Stimulated activated CD8-positive, alpha-beta memory T cell treated with anti-CD3 and anti-CD28 coated beads, Interleukin-12 subunit alpha, Interleukin-12 subunit beta, amount 100 ng/mL, for 4 hours (primary cell): Measurements from ENCODE around the gene CADPS2.

Source experiments
- DNase-seq: peaks from one replicate; pipeline ENCODE4 v3.0.0-alpha.2; 2020; ENCODE audit warnings: low read depth

Gene CADPS2

DNA sequence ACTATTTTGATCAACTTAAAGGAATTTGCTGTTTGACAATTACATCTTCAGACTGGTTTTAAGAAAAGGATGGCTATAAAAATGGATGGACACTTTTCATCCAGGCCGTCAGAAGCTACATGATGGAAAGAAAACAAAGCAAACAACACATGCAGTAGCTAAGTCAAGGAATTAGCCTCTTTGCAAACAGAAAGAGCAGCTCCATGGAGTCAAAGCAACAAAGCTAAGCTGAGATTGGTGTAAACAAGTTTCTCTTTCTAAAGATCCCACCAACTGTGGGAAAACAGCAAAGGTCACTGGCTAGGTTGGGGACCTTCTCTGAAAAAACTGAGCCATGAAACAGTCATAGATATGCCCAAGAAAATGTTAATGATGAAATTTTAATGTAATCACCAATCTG lies 286.2 kb downstream of the CADPS2 start:
- no peak for DNase-seq

DNA sequence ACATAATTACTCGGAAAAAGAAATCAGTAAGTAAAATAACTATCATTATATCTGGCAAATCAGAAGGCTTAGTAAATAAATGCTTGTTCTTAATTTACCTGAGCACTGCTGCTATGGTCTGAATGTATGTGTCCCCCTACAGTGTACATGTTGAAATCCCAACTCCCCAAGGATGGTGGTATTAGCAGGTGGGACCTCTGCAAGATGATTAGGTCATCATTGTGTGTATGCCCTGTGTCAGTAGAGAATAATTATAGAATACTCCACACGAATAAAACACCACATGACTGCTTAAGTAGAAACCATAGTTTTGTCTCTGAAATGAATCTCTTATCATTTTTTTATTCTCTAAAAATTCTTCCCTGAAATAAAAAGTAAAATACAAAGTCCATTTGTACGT lies 289.0 kb downstream of the CADPS2 start:
- DNase-seq: no peak

DNA sequence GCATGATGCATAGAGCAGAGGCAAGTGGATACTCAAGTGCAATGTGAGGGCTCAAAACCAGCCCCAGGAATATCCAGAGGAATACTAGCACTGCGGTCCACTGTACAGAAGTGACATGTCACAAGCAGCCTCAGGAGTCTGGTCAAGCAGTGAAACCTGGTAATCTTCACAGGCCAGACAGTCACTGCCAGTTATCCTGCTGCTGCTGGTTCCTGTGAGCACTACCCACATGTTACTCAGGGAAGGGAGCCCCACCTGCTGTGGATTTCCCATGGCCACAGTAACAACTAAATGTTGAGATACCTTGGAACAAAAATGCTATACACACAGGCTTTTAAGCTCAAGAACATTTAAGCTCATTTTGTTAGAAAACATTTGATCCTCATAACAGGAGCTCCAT lies 290.4 kb downstream of the CADPS2 start:
- no peak for DNase-seq

DNA sequence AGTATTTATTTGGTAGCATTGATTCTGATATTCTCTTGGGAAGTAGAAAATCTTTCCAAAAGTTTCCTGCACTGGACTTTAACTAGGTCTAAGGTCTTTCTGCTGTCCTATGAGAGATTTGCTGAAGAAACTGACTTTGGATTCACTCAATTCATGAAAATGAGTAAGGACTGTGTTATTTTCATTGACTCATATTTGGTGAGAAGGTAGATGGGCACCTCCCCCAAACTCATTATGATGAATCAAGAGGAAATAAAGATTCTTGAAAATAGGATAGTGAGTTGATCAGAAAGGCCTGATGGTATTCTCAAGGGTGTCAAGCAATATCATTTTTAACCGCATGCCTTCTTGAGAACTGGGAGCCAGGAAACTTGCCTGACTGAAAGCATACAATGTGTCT lies 297.6 kb downstream of the CADPS2 start:
- no peak for DNase-seq

DNA sequence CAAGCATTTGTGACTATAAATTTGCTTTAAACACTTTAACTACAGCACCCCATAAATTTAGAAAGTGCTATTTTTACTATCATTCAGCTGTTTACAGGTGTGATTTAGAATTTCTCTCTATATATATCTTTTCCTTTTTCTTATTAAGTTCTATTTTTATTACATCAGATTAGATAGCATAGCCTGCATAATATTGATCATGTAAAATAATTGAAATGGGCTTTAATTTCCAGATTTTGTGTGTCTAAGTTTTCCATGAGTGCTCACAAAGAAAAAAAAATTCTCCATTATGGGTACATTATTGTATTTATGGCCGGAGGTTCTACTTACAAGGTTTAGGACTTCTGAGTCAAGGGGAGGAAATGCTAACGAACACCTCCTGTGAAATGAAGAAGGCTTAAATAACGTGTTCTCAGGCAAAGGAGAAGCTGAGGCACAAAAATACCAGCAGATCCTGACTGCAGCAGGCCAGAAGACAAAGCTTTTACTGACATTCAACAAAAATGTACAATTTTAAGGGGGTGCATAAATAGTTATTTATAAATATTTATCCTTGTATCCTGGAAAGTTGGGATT lies 301.5 kb downstream of the CADPS2 start:
- DNase-seq: no peak

DNA sequence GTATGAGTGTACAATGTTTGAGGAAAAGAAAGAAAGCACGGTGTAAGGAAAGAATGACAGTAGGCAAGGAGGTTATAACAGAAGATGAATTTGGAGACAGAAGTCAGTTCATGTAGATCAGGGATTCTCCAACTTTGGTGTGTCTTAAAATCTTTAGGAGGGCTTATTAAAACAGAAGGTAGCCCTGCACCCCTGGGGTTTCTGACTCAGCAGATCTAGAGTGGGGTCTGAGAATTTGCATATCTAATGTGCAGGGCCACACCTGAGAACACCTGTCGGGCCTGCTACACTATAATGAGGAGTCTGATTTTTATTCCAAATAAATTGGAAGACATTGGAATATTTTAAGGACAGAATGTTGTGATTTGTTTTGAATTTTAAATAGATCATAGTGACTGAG lies 307.9 kb downstream of the CADPS2 start:
- DNase-seq: no peak

DNA sequence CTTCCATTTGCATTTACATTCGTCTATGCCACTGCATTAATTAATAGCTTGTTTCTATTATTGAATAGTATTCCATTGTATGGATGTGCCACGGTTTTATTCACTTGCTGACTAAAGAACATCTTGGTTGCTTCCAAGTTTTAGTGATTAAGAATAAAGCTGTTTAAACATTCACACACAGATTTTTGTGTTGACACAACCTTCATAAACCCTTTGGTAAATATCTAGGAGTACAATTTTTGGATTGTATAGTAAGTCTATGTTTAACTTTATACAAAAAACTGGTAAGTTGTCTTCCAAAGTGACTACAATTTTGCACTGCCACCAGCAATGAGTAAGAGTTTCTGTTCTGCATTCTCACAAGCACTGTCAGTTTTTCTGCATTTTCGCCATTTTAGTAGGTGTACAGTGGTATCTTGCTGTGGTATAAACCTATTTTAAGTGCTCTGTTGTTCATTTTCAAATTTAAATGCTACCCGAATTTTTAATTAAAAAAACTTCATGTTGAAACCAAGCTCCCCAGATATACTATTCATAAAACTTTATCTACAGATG lies 308.7 kb downstream of the CADPS2 start:
- DNase-seq: no peak

DNA sequence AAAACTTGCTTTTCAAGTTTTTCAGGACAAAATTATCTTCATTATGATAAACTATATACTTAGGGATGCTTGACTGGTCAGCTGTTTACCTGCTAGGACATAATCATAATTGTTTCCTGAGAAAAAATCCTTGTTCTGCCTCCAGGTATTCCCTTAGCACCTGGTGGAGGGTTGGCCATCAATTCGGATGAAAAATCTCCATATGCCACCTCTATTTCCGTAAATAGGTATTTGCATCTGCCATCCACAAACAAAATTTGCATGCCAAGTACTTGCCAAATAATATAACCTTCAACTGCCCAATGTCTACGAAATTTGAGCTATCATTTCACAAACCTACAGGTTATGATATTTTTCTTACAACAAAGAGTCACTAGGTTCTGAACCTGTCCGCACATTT lies 313.6 kb downstream of the CADPS2 start:
- DNase-seq: no peak

DNA sequence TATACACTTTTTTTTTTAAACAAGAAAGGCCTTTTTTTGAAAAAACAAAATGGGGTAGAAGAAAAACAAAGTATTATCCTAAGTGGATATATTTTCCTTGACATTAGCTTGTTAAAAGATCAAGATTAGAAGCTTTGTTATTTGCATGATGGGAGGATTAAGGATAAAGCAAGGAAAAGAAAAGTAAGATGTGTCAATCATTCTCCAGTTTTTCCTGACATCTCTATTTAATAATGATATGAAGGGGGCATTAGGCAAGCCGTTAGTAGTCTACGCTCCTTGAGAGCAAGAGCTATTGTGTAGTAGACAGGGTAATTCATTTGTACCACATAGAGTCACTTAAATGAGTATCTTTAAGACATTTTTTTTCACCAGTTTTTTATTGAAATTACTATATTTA lies 324.9 kb downstream of the CADPS2 start:
- DNase-seq: no peak

DNA sequence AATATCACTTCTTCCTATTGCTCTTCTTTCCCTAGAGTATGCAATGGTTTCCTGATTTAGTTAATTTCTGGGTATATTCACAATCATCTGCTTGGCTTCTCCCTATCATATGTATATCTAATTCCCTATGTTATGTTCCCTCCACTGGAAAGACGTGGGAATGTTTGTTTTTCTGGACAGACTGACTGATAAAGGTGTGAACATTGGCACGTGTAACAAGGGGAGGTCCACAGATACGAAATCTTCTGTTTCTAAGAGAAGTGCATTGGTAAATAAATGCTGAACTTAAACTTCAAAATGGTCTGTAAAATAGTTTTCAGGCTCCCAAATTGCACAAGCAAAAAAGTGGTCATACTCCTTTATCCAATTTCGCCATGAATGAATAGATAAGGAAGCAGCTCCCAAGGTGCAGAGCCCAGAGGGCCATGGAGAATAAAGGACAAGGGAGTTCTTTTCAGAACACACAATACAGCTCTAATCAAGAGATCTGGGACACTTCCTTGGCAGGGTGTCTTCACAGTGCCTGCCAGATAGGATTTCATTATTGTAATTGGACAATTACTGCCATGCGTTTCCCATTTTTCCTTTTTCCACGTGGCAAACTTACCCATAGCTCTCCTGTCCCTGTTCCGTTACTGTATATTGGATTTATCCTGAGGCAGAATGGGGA lies 329.3 kb downstream of the CADPS2 start:
- DNase-seq: no peak

DNA sequence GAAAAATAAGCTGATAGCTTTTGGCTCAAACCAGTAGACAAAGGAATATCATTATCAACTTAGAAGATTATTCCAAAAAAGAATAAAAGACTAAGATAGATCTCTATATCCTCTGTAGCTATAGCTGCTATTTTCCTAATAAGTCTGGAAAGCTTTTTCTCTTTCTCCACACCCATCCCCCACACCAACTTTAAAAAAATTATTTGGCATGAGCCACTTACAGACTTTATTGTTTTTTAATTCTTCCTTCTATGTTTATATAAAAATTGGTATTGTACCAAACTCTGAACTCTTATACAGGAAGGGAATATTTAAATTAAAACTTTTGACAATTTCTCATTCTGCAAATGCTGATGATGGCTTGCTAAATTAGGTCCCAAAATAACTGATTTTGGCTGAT lies 330.0 kb downstream of the CADPS2 start:
- DNase-seq: no peak

DNA sequence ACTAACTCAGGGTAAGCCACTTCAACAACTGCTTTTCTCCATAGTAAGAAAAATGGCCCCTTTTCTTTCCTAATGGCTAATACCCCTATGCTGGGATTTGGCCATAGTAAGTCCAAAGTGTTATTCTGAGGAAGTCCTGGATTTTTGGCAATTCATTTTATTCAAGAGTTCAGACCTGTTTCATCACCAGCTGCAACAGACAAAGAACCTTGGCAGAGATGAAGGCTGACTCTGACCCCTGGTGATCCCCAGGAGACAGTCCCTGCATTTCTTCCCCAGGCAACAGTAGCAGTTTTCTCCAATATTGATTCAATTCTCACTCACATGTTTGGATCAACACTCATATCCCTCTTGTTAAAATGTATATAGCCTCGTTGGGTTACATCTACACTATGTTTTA lies 332.5 kb downstream of the CADPS2 start:
- DNase-seq: no peak

DNA sequence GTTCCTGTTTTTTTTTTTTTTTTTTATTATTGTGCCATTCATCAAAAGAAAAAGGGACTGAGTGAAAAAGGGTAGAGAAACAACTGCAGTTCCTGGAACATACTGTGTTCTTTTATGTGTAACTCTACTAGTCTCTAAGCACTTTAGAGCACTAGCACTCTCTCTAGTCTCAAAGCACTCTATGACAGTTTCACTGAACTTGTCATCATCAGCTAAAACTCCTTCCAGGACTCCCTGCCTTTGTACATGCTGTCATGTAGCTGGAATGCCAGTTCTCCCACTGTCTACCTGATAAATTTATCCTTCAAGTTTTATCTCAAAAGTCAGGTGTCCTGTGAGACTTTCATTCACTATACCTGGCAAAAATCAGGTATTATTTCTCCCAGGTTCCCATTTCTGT lies 333.5 kb downstream of the CADPS2 start:
- DNase-seq: no peak

DNA sequence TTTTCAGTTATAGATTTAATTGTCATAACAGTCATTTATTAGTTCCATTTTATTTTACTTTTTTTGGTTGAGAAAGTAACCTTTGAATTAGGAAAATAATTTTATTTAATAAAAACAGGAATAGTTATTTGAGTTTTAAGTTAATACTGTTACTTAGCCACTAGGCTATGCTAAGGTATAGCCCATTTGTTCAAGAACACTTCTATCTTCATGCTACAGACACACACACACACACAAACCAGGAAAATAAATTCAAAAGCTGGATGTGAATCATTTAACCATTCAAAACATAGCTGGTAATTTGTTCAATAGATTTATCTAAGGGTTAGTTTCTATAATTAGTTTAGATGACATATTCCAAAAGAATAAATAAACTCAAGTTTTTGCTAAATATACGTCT lies 335.7 kb downstream of the CADPS2 start:
- DNase-seq: no peak

DNA sequence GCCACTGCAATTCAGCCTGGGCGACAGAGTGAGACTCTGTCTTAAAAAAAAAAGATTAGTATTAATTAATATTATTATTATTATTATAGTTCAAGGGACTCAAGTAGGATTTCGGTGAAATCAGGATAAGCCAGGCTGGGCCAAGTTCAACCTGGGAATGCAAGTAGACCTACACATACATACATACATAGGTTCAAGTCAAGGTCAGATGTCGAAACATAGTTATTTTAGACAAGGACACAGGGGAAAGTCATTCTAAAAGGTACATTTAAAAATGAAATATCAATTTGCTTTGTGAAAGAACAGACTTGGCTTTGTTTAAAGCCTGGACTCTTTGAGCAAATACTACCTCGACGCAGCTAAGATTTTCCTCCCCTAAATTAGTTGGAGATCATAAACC lies 336.7 kb downstream of the CADPS2 start:
- no peak for DNase-seq

DNA sequence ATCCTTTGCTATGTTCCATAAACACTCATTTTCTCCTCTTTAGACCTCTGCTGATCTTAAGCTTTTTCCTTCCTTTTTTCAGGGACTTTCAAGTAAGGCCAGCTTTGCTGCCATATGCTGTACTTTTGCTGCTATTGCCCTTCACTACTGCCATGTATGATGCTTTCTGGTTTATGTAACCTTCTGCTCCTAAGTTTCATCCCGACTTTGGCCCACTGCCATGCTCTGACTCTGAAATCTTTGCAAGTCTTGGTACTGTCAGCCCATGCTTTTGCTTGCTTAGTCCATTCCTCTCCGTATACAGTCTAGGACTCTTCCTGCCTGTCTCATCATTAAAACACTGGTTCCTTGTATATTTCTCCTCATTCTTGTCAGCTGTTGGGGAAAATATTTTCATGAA lies 339.8 kb downstream of the CADPS2 start:
- DNase-seq: no peak

DNA sequence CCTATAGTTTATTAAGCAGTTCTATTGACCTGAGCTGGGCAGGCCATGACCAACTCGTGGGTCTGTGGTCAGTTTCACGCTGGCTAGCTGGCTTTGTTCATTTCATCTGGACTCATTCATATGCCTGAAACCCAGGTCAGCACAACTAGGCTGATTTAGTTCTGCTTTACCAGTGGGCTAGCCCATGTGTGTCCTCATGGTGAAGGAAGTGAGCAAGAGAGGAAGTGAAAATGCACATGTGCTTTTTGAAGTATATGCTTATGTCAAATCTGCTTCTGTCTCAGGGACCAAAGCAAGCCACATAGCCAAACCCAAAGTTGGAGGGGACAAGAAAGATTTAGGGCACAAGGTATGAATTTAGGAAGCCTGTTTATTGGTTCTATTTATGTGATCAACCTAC lies 341.8 kb downstream of the CADPS2 start:
- DNase-seq: no peak

DNA sequence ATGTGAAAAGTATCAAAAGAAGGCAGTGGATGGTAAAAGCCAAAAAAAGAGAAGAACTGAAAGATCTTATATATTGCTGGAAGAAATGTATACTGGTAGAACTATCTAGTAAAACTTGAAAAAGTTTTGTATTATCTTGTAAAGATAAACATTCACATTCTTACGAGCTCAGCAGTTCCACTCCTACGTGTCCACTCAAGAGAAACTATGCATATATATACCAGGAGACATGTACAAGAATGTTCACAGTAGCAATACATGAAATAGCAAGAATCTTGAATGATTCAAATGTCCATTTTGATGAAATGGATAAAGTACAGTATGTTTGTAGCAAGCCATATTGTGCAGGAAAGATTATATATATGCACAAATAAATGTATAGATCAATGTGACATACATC lies 342.4 kb downstream of the CADPS2 start:
- DNase-seq: no peak

DNA sequence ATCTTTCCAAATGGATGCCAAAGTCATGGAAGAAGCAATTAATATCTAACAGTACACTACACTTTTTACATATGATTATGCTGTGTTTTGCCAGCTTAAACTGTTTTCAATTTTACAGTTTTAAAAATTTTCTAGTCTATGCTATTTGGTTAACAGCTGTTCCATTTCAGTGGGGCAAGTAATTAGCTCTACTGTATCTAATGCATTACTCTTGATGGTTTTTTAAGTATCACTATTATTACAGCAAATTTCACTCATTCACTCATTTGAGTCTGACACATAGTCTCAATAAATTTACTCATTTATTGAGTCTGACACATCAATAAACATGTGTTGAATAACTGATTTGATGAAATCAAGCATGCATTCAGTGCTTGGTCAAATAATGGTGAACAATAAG lies 343.1 kb downstream of the CADPS2 start:
- DNase-seq: no peak

DNA sequence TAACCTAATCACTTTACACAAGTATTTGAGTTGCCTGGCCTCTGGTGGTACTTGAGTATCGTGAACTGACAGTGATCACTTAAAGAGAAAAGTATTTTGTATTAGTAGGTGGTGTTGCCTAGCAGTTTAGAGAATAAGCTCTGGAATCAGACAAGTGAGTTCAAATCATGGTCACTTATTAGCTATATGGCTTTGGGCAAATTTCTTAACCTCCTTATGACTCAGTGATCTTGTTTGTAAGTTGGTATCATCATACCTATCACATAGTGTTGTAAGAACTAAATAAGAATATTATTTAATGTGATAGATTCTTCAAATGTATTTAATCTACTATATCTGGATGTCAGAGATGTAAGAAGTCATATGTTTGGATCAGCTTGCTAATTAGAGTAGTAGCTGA lies 351.2 kb downstream of the CADPS2 start:
- DNase-seq: no peak

DNA sequence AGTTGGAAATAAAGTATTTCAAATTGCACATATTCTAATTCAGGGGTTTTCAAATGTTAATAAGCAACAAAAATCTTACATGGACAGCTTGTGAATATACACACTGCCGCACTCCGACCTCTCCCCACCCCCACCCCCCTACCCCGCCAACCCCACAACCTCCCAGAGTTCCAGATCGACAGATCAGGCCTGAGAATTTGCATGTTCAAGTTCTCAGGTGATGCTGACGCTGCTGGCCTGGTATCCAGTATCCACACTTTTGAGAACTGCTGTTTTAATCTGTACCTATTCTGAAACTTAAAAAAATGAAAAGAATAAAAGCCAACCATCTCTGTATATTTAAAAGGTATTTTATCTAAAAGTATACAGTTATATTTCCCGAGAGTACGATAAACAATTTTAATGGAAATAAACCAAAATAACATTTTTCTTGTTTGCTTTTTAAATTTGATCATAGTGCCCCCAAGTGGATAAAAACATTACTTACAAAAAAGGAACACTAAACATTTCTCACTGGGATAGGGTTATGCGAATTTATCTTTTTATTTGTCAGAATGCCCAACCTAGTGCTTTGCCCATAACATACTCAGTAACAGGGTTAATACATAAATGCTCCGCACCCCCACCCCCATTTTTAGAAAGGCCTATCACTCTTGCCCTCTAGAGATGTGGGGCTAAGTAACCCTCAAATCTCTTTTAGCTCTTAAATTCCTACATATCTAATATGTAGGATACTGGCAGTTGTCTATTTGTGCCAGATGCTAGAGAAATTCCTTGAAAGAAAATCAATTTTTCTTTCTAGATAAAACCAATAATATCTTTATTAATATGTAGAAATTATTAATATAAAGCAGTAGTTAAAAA lies 353.6 kb downstream of the CADPS2 start:
- no peak for DNase-seq

DNA sequence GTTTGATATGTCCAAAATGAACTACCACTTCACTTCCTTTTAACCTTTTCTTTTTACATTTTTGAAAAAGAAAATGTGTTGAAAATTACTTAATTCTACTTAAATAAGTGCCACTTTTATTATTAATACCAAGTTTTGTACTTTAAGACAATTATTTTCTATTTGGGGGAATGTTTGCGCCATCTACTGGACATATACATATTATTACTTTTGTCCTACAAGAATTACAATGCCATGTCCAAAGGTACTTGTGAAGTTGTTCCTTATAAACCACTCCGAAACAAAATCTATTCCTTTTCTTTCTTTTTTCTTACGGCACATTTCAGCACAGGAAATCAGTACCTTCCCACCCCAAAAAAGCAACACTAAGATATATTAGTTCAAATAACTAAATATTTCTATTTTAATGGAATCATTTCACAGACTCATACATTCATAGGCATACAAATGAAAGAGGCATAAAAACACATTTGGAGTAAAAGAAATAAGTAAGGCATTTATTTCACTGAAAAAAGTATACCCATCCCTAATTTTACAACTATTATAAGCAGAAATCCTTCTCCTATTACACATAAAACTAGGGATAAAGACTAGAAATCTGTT lies 357.3 kb downstream of the CADPS2 start:
- DNase-seq: no peak

DNA sequence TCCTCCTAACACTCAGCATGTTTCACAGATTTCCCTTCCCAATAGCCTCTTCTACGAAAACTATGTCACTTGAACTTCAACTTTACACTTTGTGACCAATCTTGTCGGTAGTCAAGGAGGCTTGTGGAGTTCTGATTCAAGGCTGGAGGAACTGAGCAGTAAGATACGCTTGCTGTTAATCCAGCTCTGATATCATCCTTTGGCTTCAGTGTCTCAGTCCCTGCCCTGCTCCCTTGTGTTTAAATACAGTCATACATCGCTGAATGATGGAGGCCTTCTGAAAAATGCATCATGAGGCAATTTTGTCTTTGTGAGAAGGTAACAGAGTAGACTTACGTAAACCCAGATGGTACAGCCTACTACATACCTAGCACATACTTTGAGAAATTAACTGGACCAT lies 360.9 kb downstream of the CADPS2 start:
- DNase-seq: no peak
